ENCODE measurements around the gene NAGS. TPM values are rescaled to one million over a fixed set of nuclear protein-coding genes. Genes with fewer than 3 reads are reported as not detected.
A peak's percentile ranks its signal among the peaks of the same experiment; 100 is the strongest.
"Not testable (repeated sequence)": the region's sequence is repeated elsewhere in the genome, so short reads cannot be mapped to it uniquely, and the experiment has no call there.

Gene NAGS
- polyA plus RNA-seq, 1 donor (not counting 4 experiments of a cell fraction or from before 2014, with no cell fraction given), result 1.8 TPM

GRCh38 chr17:44033861-44034408, 29.5 kb downstream of the NAGS start:
- Histone ChIP-seq H3K4me1 (ENCODE audit: control insufficient read depth, extremely low read depth, insufficient read depth, low read length) (no peaks in the 10 kb centered on the region), H3K4me2 (ENCODE audit: control insufficient read depth, extremely low read depth, insufficient read depth, low read depth, low read length) (no peak overlapping the region), H3K27me3 (ENCODE audit: control insufficient read depth, extremely low read depth, insufficient read depth, low read length) (no peaks in the 10 kb centered on the region), H3K9ac (ENCODE audit: control insufficient read depth, extremely low read depth, insufficient read depth, low read length) (no peak overlapping the region), H3K9me1 (ENCODE audit: control insufficient read depth, extremely low read depth, insufficient read depth, low read length) (peaks cover 1% of the 10 kb centered on the region), H3K36me3 (ENCODE audit: control insufficient read depth in 2 of 2, extremely low read depth in 1 of 2, insufficient read depth in 2 of 2, low read length in 2 of 2) (peaks cover 20 to 28% of the 10 kb centered on the region in 2 experiments), H3K4me3 (ENCODE audit: control insufficient read depth in 2 of 3, extremely low read depth in 1 of 3, insufficient read depth in 2 of 3, low read depth in 1 of 3, low read length in 3 of 3) (no peak overlapping the region), H3K27ac (ENCODE audit: control insufficient read depth, insufficient read depth, low read length) (no peak overlapping the region), H3K9me3 (ENCODE audit: control insufficient read depth, low read depth, low read length) (no peaks in the 10 kb centered on the region), H4K20me1 (ENCODE audit: control insufficient read depth, extremely low read depth, insufficient read depth, low read length) (no peaks in the 10 kb centered on the region), H2AFZ (ENCODE audit: control insufficient read depth, low read length) (no peak overlapping the region), H3K79me2 (ENCODE audit: control insufficient read depth, insufficient read depth, low read length) (peaks cover 5% of the 10 kb centered on the region)
- dilution Hi-C loops (cut with MboI; ENCODE audit: extremely low pct_ligation_motif_present, low sequenced_read_pairs), result no loop called here
- no peak for TF ChIP-seq CTCF (optimal IDR thresholded peaks at IDR 0.05 in 1 of 3, IDR thresholded peaks at IDR 0.05 in 1 of 3, conservative IDR thresholded peaks at IDR 0.05 in 1 of 3; ENCODE audit: extremely low read depth in 1 of 3, insufficient read depth in 2 of 3, low read length in 3 of 3)
- no peak for TF ChIP-seq EZH2 (IDR thresholded peaks at IDR 0.05; ENCODE audit: low read length)
- FAIRE-seq (no peak), DNase-seq (ENCODE audit: low read depth, low spot score) (no peak)

GRCh38 chr17:44034688-44035087, 30.3 kb downstream of the NAGS start:
- H2AFZ ChIP-seq (ENCODE audit: control insufficient read depth, low read length); H3K79me2 ChIP-seq (ENCODE audit: control insufficient read depth, insufficient read depth, low read length); H4K20me1 ChIP-seq (ENCODE audit: control insufficient read depth, extremely low read depth, insufficient read depth, low read length); H3K27me3 ChIP-seq (ENCODE audit: control insufficient read depth, extremely low read depth, insufficient read depth, low read length); H3K9ac ChIP-seq (ENCODE audit: control insufficient read depth, extremely low read depth, insufficient read depth, low read length); H3K4me3 ChIP-seq (ENCODE audit: control insufficient read depth in 2 of 3, extremely low read depth in 1 of 3, insufficient read depth in 2 of 3, low read depth in 1 of 3, low read length in 3 of 3); H3K9me1 ChIP-seq (ENCODE audit: control insufficient read depth, extremely low read depth, insufficient read depth, low read length); H3K27ac ChIP-seq (ENCODE audit: control insufficient read depth, insufficient read depth, low read length); H3K4me1 ChIP-seq (ENCODE audit: control insufficient read depth, extremely low read depth, insufficient read depth, low read length); dilution Hi-C loops (cut with MboI; ENCODE audit: extremely low pct_ligation_motif_present, low sequenced_read_pairs); H3K4me2 ChIP-seq (ENCODE audit: control insufficient read depth, extremely low read depth, insufficient read depth, low read depth, low read length); H3K9me3 ChIP-seq (ENCODE audit: control insufficient read depth, low read depth, low read length); DNase-seq (ENCODE audit: low read depth, low spot score): not testable (repeated sequence)
- FAIRE-seq, result peak; percentile 61
- peaks cover 21 to 27% of the 10 kb centered on the region in 2 experiments for H3K36me3 ChIP-seq (ENCODE audit: control insufficient read depth in 2 of 2, extremely low read depth in 1 of 2, insufficient read depth in 2 of 2, low read length in 2 of 2)

GRCh38 chr17:44037471-44037870, 33.0 kb downstream of the NAGS start:
- H3K27ac ChIP-seq (ENCODE audit: control insufficient read depth, insufficient read depth, low read length), result no peak overlapping the region
- H3K9me1 ChIP-seq (ENCODE audit: control insufficient read depth, extremely low read depth, insufficient read depth, low read length), result peaks cover 2% of the 10 kb centered on the region
- peaks cover 18% of the 10 kb centered on the region in 2 experiments for H3K36me3 ChIP-seq (ENCODE audit: control insufficient read depth in 2 of 2, extremely low read depth in 1 of 2, insufficient read depth in 2 of 2, low read length in 2 of 2)
- no peak overlapping the region for H3K4me2 ChIP-seq (ENCODE audit: control insufficient read depth, extremely low read depth, insufficient read depth, low read depth, low read length)
- no peak overlapping the region for H3K9ac ChIP-seq (ENCODE audit: control insufficient read depth, extremely low read depth, insufficient read depth, low read length)
- FAIRE-seq (no peak), DNase-seq (ENCODE audit: low read depth, low spot score) (no peak)
- dilution Hi-C loops (cut with MboI; ENCODE audit: extremely low pct_ligation_motif_present, low sequenced_read_pairs), result no loop called here
- TF ChIP-seq EZH2 (IDR thresholded peaks at IDR 0.05; ENCODE audit: low read length) (no peak), CTCF (optimal IDR thresholded peaks at IDR 0.05 in 1 of 3, IDR thresholded peaks at IDR 0.05 in 1 of 3, conservative IDR thresholded peaks at IDR 0.05 in 1 of 3; ENCODE audit: extremely low read depth in 1 of 3, insufficient read depth in 2 of 3, low read length in 3 of 3) (no peak)
- peaks cover 2% of the 10 kb centered on the region for H4K20me1 ChIP-seq (ENCODE audit: control insufficient read depth, extremely low read depth, insufficient read depth, low read length)
- H3K27me3 ChIP-seq (ENCODE audit: control insufficient read depth, extremely low read depth, insufficient read depth, low read length), result no peaks in the 10 kb centered on the region
- H3K9me3 ChIP-seq (ENCODE audit: control insufficient read depth, low read depth, low read length), result no peaks in the 10 kb centered on the region
- no peak overlapping the region for H3K4me3 ChIP-seq (ENCODE audit: control insufficient read depth in 2 of 3, extremely low read depth in 1 of 3, insufficient read depth in 2 of 3, low read depth in 1 of 3, low read length in 3 of 3)
- H3K4me1 ChIP-seq (ENCODE audit: control insufficient read depth, extremely low read depth, insufficient read depth, low read length), result peaks cover 23% of the 10 kb centered on the region
- H2AFZ ChIP-seq (ENCODE audit: control insufficient read depth, low read length), result no peak overlapping the region
- H3K79me2 ChIP-seq (ENCODE audit: control insufficient read depth, insufficient read depth, low read length), result peaks cover 26% of the 10 kb centered on the region
